GM18508 (cell line): Measurements from ENCODE around the gene PEPD.

ENCODE experiments used
- ATAC-seq: cut with Tn5 transposase; IDR thresholded peaks from one replicate; pipeline ENCODE4 v1.9.1; 2021; ENCODE audit warnings: moderate number of reproducible peaks; ENCODE audit not compliant: insufficient read depth, unreplicated experiment

The PEPD gene

GRCh38 chr19:33346665-33347064 is 174.9 kb downstream of the PEPD start:
- no peak for ATAC-seq

- ATAC-seq = no peak
Measured at GRCh38 chr19:33345163-33345562, 176.4 kb downstream of the PEPD start.

- ATAC-seq = no peak
Measured at GRCh38 chr19:33344573-33344925, 177.0 kb downstream of the PEPD start.

- ATAC-seq = no peak
Measured at GRCh38 chr19:33343859-33344572, 177.6 kb downstream of the PEPD start.

- ATAC-seq = no peak
Measured at GRCh38 chr19:33343301-33343700, 178.3 kb downstream of the PEPD start.

GRCh38 chr19:33340991-33341390 is 180.6 kb downstream of the PEPD start:
- no peak for ATAC-seq

GRCh38 chr19:33339016-33339984 is 182.3 kb downstream of the PEPD start:
- ATAC-seq = no peak
